Measurements from ENCODE around the gene CRAMP1. TPM values are rescaled to one million over a fixed set of nuclear protein-coding genes. Genes with fewer than 3 reads are reported as not detected.

The CRAMP1 gene
- total RNA-seq, 2 experiments from 2014 or later = 15.1 to 15.7 TPM

DNA sequence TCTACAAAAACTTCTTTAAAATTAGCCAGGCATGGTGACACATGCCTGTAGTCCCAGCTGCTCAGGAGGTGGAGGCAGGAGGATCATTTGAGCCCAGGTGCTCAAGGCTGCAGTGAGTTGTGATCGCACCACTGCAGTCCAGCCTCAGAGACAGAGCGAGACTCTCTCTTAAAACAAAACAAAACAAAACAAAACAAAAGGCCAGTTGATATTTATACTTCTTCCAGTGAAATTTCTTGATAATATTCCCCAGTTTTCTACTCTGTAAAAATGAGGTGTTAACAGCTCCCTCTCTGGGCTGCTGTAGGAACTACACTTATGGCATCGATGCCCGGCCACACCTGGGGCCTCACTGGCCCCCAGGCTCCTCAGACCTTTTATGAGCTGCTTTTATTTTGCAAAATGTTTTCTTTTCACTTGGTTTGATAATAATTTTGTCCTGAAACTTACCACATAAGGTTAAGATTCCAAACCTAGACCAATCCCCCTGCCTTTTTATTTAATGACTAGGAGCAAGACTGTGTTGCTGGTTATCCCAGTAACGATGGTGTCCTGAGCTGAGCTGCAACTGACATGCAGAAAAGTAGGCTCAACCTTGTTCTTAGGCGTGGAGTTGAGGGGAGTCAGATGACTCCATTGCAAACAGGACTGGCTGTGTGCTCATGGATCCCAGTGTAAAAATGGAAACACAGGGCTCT, 111.4 kb downstream of the CRAMP1 start:
- ATAC-seq (peak; percentile 68), DNase-seq (peak; percentile 60)
- Mint-ChIP-seq H3K4me1 (ENCODE audit: low read depth) (peaks cover 25% of the 10 kb centered on the region), H3K9me3 (no peaks in the 10 kb centered on the region), H3K4me3 (no peak overlapping the region), H3K27ac (no peak overlapping the region), H3K27me3 (no peaks in the 10 kb centered on the region), H3K36me3 (ENCODE audit: low read depth) (peaks cover 5% of the 10 kb centered on the region)
- TF ChIP-seq, protein P1, sequence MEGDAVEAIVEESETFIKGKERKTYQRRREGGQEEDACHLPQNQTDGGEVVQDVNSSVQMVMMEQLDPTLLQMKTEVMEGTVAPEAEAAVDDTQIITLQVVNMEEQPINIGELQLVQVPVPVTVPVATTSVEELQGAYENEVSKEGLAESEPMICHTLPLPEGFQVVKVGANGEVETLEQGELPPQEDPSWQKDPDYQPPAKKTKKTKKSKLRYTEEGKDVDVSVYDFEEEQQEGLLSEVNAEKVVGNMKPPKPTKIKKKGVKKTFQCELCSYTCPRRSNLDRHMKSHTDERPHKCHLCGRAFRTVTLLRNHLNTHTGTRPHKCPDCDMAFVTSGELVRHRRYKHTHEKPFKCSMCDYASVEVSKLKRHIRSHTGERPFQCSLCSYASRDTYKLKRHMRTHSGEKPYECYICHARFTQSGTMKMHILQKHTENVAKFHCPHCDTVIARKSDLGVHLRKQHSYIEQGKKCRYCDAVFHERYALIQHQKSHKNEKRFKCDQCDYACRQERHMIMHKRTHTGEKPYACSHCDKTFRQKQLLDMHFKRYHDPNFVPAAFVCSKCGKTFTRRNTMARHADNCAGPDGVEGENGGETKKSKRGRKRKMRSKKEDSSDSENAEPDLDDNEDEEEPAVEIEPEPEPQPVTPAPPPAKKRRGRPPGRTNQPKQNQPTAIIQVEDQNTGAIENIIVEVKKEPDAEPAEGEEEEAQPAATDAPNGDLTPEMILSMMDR (IDR thresholded peaks at IDR 0.05) = peak; percentile 96
- intact Hi-C loops (cut with micrococcal nuclease) = no loop called here
- POLR2A ChIA-PET = no interaction called here
- CTCF ChIA-PET = interaction anchor here (0.8 to 2.1 kb wide), 8 partner anchors 8 to 296 kb away, joined by 3 to 7 read pairs (median 4); partner anchors contain the start of genes EME2, JPT2, MRPS34 and NUBP2

DNA sequence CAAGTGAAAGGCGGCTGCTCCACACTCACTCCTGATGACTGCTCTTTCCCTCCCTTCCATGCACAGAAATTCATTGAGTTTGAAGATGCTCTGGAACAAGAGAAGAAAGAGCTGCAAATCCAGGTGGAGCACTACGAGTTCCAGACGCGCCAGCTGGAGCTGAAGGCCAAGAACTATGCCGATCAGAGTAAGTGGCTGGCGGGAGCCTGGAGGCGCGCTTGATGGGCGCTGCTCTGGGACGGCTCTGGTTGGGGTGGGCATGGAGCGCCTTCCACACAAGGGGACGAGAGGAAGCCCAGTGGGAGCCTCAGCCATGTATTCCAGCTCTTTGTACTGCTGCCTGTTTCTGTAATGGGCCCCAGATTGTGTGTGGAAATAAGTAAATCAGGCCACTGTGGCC, 112.3 kb downstream of the CRAMP1 start:
- intact Hi-C loops (cut with micrococcal nuclease) = no loop called here
- H3K36me3 Mint-ChIP-seq (ENCODE audit: low read depth) = peaks cover 7% of the 10 kb centered on the region
- no peak overlapping the region for H3K27ac Mint-ChIP-seq
- H3K27me3 Mint-ChIP-seq = no peaks in the 10 kb centered on the region
- no peak overlapping the region for H3K4me3 Mint-ChIP-seq
- no peak for ATAC-seq
- peaks cover 20% of the 10 kb centered on the region for H3K4me1 Mint-ChIP-seq (ENCODE audit: low read depth)
- no peaks in the 10 kb centered on the region for H3K9me3 Mint-ChIP-seq
- TF ChIP-seq, protein P1 (IDR thresholded peaks at IDR 0.05) = no peak
- CTCF ChIA-PET = interaction anchor here (0.9 to 2.1 kb wide), 4 partner anchors 9 to 297 kb away, joined by 3 to 7 read pairs (median 4); no protein-coding TSS in a partner anchor
- POLR2A ChIA-PET = no interaction called here
- DNase-seq = no peak

GRCh38 chr16:1726661-1727502, 114.7 kb downstream of the CRAMP1 start:
- Mint-ChIP-seq H3K4me3 (no peak overlapping the region), H3K9me3 (no peaks in the 10 kb centered on the region), H3K27ac (no peak overlapping the region), H3K4me1 (ENCODE audit: low read depth) (peaks cover 14% of the 10 kb centered on the region), H3K27me3 (no peaks in the 10 kb centered on the region), H3K36me3 (ENCODE audit: low read depth) (peaks cover 7% of the 10 kb centered on the region)
- TF ChIP-seq, protein P1 (IDR thresholded peaks at IDR 0.05) = no peak
- no peak for ATAC-seq
- no peak for DNase-seq
- ChIA-PET POLR2A (interaction anchor here (0.7 kb wide), 1 partner anchor 42 kb away, joined by 3 read pairs; no protein-coding TSS in a partner anchor), CTCF (no interaction called here)
- intact Hi-C loops (cut with micrococcal nuclease) = no loop called here

Other genes with a start within 250 kb of the CRAMP1 start
- gene UNKL, start 197.7 kb upstream of the CRAMP1 start, total RNA-seq = 10 to 100 TPM; 32.4 to 38.1 TPM
- 10 to 100 TPM; 16.4 to 17.8 TPM for gene UQCC4, start 191.6 kb upstream of the CRAMP1 start, total RNA-seq
- gene PERCC1, start 181.3 kb upstream of the CRAMP1 start, total RNA-seq = under 1 TPM in 1 of 2 experiments, not detected in 1; 0.29 TPM
- 1 to 10 TPM; 1.3 to 1.4 TPM for gene CCDC154, start 167.8 kb upstream of the CRAMP1 start, total RNA-seq
- 10 to 100 TPM; 35.5 to 36.8 TPM for gene CLCN7, start 137.3 kb upstream of the CRAMP1 start, total RNA-seq
- gene PTX4, start 123.4 kb upstream of the CRAMP1 start, total RNA-seq = not detected
- 10 to 100 TPM; 59.1 to 62.1 TPM for gene TELO2, start 119.0 kb upstream of the CRAMP1 start, total RNA-seq
- 10 to 100 TPM; 12.9 to 14.3 TPM for gene TMEM204, start 78.7 kb upstream of the CRAMP1 start, total RNA-seq
- 10 to 100 TPM; 12.0 to 12.1 TPM for gene IFT140, start 288 bp upstream of the CRAMP1 start, total RNA-seq
- gene JPT2, start 65.9 kb downstream of the CRAMP1 start, total RNA-seq = 10 to 100 TPM; 61.5 to 62.2 TPM
- 10 to 100 TPM; 58.4 to 65.1 TPM for gene MAPK8IP3, start 93.8 kb downstream of the CRAMP1 start, total RNA-seq
- 10 to 100 TPM; 37.8 to 39.6 TPM for gene NME3, start 159.2 kb downstream of the CRAMP1 start, total RNA-seq
- 10 to 100 TPM; 15.5 to 15.6 TPM for gene EME2, start 160.4 kb downstream of the CRAMP1 start, total RNA-seq
- 100 to 1,000 TPM; 175 to 193 TPM for gene MRPS34, start 160.8 kb downstream of the CRAMP1 start, total RNA-seq
- gene SPSB3, start 170.2 kb downstream of the CRAMP1 start, total RNA-seq = 10 to 100 TPM; 14.4 to 15.2 TPM
- gene NUBP2, start 170.6 kb downstream of the CRAMP1 start, total RNA-seq = 10 to 100 TPM; 43.5 to 45.0 TPM
- not detected for gene IGFALS, start 181.3 kb downstream of the CRAMP1 start, total RNA-seq
- gene HAGH, start 214.5 kb downstream of the CRAMP1 start, total RNA-seq = 10 to 100 TPM; 32.0 to 35.7 TPM
- gene FAHD1, start 214.8 kb downstream of the CRAMP1 start, total RNA-seq = 10 to 100 TPM; 14.2 to 17.8 TPM